Fibroblast of villous mesenchyme (primary cell): ENCODE results near the gene CYB561D2. TPM values are rescaled to one million over a fixed set of nuclear protein-coding genes. Genes with fewer than 3 reads are reported as not detected.

Experiments
- DNase-seq: peaks from one replicate; pipeline ENCODE4 v3.0.0-alpha.2; 2010; ENCODE audit warnings: low read depth
- H3K4me3 ChIP-seq: 2 replicates; pipeline ENCODE4 v1.5.1; 2011; ENCODE audit warnings: low read depth, mild to moderate bottlenecking, low read length
- total RNA-seq: library from RNA; depleted of rRNA; stranded (reverse); fragments of >200 nt; gene quantifications from 2 replicates; pipeline ENCODE4 v1.2.3, GENCODE V29; 2012
- TF ChIP-seq, protein P1 (sequence below): IDR thresholded peaks from 2 replicates; pipeline ENCODE4 v1.5.1; 2012; ENCODE audit warnings: low read depth, mild to moderate bottlenecking, low read length; ENCODE audit not compliant: insufficient read depth

CYB561D2 gene
- total RNA-seq, 1 donor = 23.7 TPM

DNA sequence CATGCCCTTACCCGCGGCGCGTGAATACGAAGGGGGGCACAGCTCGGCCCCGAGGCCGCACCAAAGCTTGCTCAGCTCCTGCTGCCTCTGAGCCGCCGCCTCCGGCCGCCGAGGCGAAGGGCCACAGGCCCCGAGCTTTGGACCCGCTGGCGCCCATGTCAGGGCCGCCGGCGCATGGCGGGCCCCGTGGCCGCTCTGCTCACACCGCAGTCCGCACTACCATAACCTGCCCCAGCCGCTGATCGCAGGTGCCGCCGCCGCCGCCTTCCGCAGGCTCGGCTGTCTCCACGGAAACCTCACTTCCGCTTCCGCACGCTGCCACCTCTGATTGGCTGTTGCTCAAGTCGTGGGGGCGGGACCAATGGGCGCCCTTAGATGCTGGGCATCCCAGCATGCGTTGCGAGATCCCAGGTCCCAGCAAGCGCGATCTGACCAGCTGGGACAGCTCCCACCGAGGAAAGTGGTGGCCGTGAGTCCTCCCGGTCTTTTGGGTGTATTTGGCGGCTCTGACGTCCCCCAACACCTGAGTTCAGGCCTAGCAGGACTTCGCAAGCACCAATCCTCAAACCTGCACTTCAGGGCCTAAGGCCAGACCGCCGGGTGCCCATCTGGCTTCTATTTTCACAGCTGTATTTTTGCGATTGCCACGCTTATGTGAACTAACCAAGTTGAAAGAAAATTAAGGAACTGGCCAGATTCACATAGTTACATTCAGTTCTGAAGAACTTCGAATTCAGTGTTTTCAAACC is 22.5 kb upstream of the CYB561D2 start, which contains the start of gene TUSC2:
TSS of gene TUSC2 (minus strand) at position 281 of the 749 bp plus-strand sequence. CDS start at position 157, 124 bp downstream.
- peak within 1 kb of the TSS; percentile 87 for H3K4me3 ChIP-seq
- TF ChIP-seq, protein P1, sequence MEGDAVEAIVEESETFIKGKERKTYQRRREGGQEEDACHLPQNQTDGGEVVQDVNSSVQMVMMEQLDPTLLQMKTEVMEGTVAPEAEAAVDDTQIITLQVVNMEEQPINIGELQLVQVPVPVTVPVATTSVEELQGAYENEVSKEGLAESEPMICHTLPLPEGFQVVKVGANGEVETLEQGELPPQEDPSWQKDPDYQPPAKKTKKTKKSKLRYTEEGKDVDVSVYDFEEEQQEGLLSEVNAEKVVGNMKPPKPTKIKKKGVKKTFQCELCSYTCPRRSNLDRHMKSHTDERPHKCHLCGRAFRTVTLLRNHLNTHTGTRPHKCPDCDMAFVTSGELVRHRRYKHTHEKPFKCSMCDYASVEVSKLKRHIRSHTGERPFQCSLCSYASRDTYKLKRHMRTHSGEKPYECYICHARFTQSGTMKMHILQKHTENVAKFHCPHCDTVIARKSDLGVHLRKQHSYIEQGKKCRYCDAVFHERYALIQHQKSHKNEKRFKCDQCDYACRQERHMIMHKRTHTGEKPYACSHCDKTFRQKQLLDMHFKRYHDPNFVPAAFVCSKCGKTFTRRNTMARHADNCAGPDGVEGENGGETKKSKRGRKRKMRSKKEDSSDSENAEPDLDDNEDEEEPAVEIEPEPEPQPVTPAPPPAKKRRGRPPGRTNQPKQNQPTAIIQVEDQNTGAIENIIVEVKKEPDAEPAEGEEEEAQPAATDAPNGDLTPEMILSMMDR = no peak
- peak; percentile 97 for DNase-seq

DNA sequence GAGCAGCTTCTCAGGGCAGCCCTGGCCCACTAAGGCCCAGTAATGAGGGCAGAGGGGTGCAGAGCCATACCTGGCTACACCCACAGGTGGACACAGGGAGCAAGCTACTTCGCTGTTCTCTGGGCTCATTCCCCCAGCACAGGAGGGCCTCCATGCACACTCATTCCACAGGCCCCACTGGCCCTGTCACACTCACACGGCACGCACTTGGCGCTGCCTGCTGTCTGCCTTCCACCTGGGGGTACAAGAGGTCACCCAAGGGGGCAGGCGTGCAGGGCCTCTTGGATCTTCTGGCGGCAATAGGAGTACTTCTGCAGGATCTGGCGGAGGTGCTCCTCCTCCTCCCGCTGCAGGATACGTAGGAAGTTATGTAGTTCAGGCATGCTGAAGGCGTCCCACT is 20.3 kb upstream of the CYB561D2 start:
- TF ChIP-seq, protein P1 = no peak
- no peak for DNase-seq
- no peak overlapping the region for H3K4me3 ChIP-seq

DNA sequence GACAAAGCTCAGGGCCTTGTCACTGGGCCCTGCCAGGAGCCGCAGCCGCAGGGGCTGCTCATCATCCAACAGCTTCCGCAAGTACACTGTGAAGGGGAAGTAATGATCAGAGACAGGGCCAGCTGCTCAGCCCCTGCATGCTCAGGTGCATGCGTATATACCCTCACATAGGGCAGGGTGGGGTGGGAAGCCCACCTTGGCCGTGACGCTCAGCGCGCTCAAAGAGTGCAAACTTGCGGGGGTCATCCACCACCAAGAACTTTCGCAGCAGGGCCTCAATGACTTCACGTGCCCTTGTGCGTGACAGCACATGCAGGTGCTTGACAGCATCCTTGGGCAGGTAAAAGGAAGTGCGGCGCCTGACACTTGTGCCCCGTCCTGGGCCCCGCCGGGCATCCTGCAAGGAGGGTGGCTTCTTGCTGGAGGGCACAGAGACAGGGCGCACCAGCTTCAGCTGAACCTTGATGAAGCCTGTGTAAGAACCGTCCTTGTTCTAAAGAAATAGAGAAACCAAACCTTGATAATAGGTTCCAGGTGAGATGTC is 19.2 kb upstream of the CYB561D2 start:
- TF ChIP-seq, protein P1 = no peak
- DNase-seq = no peak

DNA sequence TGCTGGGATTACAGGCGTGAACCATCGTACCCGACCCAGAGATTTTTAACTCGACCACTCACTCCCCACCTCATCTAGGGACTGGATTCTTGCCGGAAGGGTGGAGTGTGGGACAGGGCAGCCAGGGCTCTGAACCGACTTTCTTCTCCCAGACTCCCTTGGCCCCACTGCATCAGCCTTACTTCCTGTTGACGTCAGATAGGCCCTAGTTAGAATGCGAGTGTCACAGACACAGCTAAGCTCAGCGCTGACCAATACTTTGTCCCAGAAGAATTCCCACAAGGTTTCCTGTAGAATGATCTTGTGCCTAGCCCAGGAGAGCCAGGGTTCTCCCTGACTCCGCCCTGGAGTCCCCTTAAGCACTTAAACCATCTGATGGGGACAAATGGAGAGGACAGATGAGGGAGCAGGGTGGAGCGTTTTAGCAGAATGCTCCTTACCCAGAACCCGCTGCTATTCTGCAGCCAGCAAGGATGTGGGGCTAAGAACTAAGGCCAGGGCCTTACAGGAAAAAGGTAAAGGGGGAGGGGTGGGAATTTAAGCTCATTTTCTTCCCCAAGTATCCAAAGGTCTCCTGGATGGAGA is 16.8 kb upstream of the CYB561D2 start:
- TF ChIP-seq, protein P1 = no peak
- peak; percentile 94 for DNase-seq
- H3K4me3 ChIP-seq = peak overlapping the region; percentile 10

More for the DNA sequence above, 19.2 kb upstream of the CYB561D2 start:
- H3K4me3 ChIP-seq = no peak overlapping the region

DNA sequence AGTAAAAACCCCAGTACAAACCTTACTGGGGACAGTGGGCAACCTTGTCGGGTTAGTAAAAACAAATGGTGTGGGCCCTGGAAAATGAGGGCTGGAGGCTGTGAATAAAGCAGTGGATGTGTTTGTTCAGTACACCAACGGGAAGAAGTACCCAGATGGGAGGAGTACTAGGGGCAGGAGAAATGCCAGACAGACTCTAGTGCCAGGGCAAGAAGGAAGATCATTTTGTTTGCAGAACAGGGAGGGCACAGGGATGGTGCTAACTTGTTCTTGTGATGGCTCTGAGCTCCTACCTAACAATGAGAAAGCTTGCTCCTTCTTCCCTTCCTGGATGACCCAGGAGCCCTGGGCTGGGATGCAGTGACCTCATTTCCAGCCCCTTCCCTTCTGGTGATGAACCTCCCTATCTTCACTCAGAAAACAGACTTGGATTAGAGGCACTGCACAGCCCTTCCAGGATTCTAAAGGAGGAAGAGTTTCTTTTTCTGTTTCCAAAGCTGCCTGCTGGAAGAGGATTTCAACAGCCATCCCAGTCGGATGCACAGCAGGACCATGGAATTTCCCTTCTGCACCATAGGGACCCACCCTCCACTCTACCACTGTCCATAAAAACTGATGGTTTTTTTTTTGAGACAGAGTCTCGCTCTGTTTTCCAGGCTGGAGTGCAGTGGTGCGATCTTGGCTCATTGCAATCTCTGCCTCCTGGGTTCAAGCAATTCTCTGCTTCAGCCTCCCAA is 16.2 kb upstream of the CYB561D2 start:
- TF ChIP-seq, protein P1 = no peak
- peak; percentile 53 for DNase-seq
- H3K4me3 ChIP-seq = peak overlapping the region; percentile 10

DNA sequence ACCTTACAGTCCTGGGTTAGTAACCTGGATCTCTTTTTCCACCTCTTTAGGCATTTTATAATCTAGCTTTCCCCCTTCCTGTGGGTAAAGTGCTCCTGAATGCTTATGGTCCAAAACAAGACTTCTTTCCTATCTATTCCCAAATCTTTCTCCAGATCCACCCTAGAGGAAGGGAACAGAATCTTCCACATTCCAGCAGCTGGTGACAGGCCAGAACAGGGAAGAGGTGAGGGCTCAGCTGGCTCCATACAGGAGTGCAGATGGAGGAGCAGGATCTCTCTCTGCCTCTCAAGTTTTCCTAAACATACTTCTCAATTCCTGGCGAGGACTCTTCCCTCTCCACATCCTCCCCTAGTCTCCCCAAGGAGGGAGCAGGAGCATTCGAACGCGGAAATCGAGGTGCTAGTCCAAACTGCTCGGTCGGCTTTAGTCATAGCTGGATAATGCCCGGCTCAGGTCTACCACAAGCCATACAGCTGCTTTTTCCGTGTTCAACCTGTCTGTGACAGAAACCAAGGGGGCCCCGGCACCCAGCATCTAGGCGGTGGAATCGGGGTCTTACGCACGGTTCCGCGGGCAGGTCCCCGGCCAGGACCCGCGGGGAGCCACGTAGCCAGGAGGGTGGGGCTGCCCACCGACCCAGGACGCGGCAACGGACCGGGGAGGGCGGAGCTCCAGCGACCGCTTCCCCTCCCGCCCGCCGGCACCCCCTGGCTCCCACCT is 14.0 kb upstream of the CYB561D2 start:
- peak overlapping the region; percentile 85 for H3K4me3 ChIP-seq
- TF ChIP-seq, protein P1 = no peak
- no peak for DNase-seq
